Suppressor macrophage treated with lipopolysaccharide for 1 hour (primary cell): Measurements from ENCODE around the gene DCBLD2.

Source experiments
- DNase-seq, 3 donors: peaks; one replicate each; pipeline ENCODE4 v3.0.0-alpha.2; 2020 to 2022

Gene DCBLD2

DNA sequence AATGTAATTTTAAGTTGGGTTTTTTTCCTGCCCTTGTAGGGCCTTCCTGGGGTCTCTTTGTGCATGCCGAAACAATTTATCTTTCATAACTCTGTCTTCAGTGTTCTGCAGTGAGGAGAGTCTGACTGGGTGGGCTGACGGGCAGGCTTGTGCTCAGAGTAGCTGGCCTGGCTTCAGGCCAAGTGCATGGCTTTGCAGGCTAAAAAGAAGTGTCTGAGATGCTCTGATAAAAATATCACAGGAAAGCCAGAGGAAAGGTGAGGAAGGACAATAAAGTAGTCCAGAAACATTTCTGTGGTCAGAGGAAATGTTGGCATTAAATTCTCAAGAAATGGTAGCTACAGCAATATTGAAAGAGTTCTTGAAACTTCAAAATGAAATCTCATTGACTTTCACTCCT lies 112.8 kb downstream of the DCBLD2 start:
- DNase-seq: no peak

DNA sequence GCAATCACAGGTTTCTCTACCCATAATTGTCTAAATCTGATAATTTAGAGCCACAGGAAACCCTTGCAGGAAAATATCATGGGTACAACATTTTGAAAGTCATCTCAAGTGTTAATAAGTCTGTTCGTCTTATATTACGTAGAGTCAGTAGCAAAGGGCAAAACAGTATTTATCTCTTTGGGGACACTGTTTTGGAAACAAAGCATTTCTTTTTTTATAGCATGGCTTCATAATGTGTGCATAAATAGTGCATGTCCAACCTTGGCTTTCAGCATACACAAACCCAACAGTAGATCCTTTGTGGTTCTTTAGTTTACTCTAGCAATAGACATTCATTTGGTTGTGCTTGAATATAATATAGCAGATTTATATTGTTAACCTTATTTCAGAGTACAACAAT lies 114.3 kb downstream of the DCBLD2 start:
- DNase-seq: no peak

DNA sequence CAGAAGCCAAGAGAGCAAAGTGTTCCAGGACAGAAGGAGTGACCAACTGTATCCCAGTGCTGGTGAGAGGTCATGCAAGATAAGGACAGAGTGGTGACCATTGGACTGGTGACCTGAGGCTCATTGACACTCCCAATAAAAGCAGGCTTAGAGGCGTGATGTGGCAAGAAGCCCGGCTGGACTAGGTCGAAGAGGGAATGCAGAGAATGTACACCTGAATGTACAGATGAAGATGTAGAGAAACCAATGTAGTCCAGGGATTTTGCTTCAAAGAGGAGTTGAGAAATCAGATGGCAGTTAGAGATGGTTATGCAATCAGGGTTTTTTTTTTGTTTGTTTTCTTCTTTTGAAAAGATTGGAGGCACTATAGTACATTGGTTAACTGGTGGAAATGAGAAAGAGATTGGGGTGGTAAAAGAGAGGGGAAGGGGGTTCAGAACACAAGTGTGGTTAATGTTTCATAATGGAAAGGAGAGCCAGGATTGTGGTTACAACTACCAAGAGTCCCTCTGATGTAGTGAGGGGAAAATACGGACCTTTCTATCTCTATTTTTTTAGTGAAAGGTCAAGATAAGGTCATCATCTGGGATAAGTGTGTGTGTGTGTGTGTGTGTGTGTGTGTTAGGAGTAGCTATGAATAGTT lies 115.0 kb downstream of the DCBLD2 start:
- peak; percentile 36 to 63 (median 60) for DNase-seq

DNA sequence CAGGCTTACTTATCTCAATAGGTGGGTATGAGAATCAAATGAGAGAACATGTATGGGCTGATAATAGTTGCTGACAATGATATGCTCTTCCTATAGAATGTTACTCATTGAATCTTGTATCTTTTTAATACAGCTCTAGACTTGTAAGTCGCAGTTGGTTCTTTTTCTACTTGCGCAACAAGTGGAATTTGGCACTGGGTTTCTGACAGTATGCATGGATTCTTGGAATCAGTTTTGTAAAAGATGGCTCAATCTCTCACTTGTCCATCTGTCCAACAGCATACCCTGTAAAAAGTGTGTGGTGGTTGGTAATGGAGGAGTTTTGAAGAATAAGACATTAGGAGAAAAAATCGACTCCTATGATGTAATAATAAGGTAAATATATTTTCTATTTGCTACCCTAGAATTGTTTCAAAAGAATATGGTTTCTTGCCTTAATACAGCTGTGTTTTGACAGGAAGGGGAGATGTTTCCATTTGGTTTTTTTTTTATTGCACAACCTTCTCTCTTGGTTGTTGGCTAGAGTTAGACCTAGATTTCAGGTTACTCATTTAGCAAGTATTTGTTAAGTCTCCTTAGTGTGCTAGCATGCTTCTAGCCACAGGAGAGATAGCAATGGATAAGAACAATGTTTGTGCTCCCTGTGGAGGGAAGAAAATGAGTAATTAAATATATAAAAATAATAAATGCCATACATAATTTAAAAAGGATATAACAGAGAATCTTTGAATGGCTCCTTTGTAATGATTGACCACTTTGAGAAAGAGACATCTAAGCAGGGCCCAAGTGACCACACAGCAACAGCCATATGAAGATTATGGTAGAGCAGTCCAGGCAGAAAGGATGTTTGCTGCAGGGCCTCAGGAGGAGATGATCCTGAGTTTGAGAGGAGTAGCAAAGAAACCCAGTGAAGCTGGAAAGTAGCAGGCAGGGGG lies 116.6 kb downstream of the DCBLD2 start:
- DNase-seq: no peak

DNA sequence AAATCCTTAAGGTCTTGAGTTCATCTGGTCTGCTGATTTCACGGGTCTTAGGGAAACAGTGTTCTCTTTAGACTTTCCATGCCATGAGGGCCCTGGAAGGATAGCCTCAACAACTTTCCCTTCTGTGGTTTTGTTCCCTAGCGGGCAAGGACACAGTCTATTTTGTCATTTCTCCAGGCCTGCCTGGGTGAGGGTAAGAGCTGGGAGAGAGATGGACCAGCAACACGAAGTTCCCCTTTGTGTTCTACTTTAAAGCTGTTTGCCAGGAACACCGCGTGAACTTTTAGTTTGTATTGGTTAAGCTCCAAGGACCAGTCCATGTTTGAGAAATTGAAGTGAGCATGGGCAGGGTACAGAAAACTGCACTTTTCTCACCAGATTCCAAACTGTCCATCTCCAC lies 117.5 kb downstream of the DCBLD2 start:
- peak; percentile 41 to 58 (median 52) for DNase-seq

DNA sequence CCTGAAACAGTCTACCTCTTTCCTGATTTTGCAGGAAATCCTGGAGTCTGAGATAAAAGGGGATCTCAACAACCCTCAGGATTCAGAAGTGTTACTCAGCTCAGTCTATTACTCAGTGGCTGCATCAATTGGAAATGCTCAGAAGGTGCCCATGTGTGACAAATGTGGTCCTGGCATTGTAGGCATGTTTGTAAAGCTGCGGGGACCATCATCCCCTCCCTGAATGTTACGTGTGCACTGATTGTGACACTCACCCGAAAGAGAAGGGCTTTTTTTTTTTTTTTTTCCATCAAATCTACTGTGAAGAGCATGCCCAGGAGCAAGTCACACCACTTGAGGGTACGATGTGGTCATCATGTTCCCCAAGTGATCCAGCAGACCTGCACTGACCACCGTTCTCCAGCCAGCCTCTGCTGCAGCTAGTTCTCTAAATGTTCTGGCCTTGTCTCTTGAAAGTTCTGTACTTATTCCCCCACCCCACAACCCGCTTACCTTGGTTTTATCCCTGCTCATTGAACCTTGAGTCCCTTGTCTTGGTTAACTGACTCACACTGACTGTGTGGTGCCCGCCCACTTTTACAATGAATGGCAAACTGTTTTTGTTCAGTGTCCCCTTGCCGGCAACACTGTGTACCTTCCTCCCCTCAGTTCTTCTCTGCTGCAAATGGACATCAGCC lies 118.5 kb downstream of the DCBLD2 start:
- DNase-seq: no peak

DNA sequence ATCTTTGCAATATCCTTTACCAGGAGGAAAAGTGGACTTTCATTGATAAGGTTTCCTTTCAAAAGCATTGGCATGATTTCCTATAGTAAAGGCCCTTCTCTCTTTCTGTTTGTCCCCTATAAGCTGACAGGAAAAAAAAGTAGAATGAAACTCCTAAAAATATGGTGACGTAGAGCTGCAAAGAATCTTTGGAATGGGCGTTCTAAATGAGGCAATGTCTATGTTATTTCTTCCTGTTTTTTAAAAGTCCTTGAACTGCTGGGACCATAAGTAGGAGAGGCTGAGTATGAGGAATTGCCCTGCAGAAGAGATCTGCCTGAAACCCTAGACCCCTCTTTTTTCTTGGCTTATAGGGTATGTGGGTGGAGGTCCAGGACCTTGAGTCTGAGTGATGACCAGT lies 121.2 kb downstream of the DCBLD2 start:
- peak in 2 of 3 donors; percentile 30 to 36 for DNase-seq

DNA sequence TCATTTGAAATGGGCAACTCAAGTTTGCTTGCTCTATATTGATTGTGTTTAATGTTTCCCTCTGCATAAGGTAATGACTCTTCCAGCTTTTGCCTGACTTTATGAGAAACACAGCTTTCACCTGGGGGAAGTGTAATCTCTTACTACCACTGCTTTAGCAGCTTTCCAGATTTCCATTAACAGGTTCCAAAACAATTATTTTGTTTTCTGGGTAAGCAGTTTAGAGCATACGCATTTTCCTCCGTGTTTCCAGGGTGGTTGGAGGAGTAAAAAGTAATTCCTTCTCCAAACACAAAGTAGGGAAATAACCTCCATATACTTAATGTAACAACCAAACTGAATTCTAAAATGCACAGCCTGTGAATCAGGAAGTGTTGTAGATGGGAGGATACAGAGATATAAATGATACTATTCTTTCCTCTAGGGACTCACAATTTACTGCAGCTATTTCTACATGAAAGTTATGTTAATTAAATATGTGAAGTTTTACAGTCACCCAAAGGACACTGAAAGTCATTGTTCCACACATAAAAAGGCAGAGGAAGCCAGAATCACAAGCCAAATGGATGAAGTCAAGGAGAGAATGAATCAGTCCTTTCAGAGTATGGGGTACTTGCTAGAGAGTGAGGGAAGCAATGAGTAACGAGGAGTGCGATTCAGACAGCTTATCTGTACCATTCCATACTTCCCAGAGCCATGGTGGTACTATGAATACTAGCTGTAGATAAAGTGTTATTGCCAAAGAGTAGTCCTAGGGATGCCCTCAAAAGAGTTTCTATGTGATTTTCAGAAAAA lies 121.8 kb downstream of the DCBLD2 start:
- DNase-seq: peak in 2 of 3 donors; percentile 44 to 58

DNA sequence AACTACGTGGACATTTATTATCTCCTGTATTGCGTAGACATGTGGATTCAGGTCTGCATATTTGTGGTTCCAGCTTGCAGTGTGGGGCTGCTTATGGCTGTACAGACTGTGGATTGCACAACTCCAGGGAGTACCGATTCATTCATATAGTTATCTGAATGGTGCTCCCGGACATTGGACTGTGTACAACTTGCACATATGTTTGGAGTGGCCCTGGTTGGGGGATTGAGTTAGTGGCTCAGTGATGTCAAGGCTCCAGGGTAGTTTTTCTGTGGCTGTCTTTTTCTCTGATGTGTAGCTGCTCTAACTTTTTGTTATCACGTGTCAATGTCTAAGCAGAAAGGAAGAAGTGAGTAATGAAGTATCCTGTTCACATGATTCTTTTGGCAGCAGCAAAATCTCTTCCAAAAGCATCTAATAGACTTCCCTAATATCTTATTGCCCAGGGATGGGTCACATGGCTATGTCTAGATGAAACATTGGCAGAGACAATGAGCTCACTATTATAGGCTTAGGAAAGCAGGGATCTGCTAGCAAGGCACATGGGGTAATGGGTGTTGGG lies 122.6 kb downstream of the DCBLD2 start:
- DNase-seq: peak; percentile 80 to 94 (median 90)

DNA sequence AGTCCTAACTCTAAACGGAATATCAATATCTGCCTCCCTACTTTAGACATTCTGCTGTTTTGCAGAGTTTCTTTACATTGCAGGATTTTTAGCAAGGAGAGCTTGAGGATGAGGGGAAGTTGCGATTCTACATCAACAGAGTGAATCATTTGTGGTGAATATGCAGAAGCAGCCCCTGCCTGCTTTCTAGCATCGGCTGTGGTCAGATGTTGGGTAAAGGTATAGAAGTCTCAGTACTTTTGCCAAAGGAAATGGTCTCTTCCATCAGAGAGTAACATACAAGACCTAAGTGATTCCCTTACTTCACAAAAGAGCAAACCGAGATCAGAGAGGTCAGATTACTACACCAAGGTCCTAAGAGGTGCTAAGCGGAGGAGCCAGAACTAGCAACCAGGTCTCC lies 123.1 kb downstream of the DCBLD2 start:
- DNase-seq: peak; percentile 66 to 84 (median 79)

DNA sequence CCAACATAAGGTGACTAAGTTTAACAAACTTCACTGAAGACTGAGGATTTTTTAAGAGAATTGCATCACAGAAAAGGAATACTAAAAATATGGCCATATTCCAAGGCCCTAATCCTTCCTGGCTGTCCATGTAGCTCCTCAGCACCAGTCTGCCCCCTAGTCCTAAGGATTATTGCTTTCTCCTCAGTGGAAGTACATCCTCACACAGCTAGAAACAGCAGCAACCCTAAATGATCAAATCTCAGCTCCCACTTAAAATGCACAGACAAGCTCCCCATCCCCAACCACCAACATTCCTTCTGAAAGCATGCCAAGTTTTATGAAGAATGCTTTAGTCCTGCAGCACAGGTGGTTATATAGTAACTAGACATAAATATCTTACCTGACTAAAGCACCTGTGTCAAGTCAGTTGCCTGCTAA lies 123.7 kb downstream of the DCBLD2 start:
- no peak for DNase-seq

DNA sequence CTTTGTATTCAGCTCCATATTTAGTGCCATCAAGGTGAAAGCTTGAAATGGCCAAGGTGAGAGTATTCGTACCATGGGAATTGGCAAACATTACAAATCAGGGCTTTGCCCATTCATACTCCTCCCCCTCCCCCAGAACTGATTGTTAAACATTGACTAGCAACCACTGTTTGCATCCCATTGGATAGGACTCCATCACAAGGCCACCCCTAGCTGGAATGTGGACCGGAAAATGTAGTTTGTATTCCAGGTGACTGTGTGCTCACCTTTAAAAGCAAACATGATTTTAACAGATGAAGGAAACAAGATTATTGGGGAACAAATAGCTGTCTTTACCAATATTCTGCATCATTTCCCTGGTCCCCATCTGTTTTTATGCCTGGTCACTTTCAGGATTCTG lies 124.2 kb downstream of the DCBLD2 start:
- DNase-seq: no peak

DNA sequence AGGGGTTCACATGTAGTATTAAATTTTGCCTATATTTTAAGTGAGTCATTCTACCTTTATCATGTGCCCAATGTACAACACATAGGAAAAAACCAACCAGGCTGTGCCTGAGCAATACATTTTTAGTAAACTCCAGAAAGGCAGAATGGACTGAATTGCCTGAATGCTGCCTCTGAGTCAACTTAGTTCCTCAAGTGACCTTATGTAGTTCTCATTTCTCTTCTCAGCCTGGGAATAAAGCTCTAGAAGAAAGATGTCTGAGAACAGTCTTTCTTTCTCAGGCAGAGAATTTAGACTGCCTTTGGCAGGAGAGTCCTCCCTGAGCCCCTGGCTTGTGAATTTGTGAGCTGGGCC lies 125.4 kb downstream of the DCBLD2 start:
- peak; percentile 78 to 93 (median 92) for DNase-seq

DNA sequence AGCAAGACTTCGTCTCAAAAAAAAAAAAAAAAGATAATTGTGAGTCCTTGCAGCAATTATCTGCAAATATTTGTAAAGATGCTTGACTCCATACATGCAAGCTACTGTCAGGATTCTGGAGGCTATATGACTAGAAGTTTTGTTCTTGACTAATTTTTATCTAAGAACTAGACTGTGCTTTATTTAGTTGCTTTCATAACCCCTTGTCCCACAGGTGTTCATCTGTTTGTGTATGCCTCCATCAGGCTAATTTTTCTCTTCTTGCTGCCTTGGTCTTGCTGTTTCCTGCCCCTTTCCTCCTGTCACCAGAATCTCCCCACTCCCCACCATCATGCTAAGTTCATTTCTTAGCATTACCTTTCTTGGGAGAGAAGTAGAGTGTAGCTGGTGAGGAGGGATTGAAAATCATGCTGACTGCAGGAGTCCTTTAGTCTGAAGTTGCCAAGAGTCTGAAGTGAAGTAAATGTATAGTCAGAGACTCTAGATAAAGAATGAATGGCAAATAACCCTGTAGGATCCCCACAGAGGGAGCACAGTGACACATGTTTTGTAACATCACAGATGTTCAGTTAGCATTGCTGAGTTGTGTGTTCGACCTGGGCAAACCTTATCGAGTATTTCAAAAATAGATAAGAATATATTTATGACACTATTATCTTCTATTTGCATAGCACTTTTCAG lies 125.9 kb downstream of the DCBLD2 start:
- peak in 1 of 3 donors; percentile 17 for DNase-seq

DNA sequence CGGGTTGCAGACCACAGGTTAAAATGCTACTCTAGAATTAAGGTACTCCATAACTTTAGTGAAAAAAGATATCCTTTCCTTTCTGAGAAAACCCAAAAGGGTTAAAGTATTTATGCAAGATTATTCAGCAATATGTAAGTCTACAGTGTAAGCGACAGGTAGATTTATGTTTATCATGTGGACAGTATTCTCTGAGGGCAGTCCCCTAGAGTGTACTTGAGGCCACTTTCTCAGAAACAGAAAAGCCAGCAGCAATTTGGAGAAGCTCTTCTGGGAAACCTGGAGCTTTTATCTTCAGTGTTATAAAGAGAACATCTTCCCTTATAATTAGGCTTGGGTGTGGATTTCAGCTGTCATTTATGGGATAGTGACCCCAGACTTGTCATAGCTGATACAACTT lies 129.5 kb downstream of the DCBLD2 start:
- no peak for DNase-seq

DNA sequence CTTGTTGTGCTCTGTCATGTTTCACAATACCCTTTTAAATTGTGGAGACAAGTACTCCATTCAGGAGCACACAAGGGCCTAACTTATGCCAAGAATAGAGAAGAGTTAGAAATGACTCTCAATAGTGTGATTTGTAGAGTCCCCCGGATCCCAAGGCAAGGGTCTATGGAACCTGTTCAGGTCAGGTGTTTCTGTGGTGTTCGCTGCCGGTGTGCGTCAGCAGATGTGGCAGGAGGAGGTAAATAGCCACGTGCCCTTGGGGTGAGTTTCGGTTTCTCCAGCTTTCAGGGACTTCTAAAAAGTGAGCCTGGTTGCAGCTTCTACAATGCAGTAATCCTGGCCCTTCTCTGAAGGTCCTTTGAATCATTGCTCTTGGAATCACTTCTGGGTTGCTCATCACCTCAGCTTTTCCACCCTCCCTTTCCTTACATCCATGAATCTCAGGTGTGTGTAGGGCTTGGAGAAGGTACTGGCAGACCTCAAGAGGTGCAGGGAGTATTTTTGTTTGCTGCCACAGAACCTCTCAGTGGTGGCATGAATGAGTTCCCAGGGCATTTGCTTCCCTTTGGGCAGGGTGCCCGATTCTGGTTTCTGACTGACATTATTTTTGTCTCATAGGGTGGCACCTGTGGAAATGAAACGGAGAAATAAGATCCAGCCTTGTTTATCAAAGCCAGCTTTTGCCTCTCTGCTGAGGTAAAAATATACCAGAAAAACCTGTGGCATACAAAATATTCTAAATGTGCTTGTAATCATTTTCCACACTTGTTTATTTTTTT lies 131.0 kb downstream of the DCBLD2 start:
- DNase-seq: no peak

DNA sequence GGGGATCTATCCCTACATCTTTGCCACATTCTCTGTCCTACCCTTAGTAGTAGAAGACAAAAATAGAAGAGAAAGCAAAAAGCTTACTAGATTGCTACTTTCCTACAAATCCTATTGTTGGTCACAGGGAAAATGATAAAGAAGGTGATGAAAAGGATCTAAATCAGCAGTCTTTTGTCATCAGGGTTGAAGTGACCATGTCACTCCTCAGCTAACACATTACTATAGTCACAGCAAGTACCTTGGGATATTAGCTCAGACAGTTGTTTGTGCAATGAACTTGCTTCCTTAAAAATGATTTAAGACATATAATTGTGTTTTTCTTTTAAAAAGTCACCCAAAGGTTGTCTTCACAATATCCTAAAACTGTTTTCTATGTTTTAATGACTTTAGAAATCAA lies 132.0 kb downstream of the DCBLD2 start:
- peak; percentile 46 to 75 (median 67) for DNase-seq

DNA sequence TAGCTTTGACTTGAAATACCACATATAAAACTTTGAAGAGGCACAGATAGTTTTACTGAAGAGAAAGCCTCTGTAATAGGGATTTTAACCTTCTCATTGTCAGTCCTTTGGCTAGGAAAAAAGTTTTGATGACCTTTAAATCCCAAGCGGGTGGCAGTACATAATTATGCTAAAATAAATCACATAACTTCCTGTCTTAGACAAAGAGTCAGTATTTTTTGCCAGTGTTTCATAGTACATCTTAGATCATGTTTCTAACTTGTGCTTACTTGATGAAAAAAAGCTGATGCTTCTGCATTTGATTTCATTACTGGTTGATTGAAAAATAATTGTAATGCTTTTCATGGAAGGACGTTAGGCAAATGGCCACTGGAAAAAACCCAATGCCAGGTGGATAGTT lies 132.5 kb downstream of the DCBLD2 start:
- no peak for DNase-seq

DNA sequence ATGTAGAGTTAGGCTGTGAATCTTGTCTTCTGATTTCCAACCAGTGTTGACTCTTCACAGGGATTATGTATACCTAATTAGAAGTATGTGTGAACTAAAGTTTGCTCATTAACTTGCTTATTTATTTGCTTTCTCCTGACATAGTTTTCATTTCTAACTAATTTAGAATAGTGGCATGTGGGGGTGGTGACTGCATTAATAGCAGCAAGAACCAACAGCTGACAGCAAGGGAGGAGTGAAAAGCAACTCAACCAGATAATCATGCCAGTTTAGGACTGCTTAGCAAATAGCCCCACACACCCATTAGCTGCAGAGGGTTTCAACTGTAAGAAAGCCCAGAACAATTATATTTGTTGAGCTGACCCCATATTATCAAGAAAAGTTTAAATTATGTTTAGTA lies 134.6 kb downstream of the DCBLD2 start:
- DNase-seq: no peak

DNA sequence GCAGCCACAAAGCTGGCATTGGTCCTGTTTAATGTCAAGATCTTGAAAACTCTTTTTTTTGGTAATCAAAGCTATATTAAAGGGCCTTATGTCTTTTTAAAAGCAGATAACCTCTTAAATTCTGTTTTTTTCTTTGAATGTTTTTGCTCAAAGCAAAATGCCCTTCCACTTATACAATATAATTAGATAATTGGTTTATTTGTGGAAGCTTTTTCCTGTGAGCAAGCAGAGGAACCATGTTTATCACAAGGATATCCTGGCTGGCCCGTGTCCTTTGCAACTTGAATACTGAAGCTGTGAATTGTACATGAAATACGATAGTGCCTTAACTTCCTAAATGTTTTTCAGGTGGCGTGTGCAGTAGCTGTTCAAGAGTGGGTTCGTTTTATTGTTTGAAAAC lies 135.8 kb downstream of the DCBLD2 start:
- no peak for DNase-seq

DNA sequence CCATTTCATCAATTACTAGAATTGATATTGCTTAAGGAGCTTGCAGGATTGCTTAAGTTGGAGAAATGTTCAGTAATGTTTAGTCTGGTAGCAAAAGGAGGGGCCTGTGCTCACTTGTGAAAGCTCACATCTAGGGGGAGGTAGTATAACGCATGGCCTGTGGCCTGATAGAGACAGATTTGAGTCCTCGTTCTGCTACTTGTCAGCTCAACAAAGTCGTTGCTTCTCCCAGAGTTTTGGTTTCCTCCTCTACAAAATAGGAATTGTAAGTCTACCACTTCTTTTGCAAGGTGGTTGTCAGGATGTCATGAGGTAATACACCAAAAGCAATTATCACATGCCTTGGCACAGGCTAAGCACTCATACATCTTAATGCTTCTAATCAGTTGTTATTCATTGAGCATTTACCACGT lies 137.0 kb downstream of the DCBLD2 start:
- DNase-seq: peak; percentile 39 to 52 (median 44)
